CD4-positive, alpha-beta T cell treated with Interleukin-15 for 1 hour (primary cell): ENCODE results near the gene MICALL2.

Source experiments
- DNase-seq: peaks from one replicate; pipeline ENCODE4 v3.0.0-alpha.2; 2020

MICALL2 gene

GRCh38 chr7:1466524-1467271 is 7.4 kb upstream of the MICALL2 start:
- no peak for DNase-seq

- DNase-seq, result no peak
These were observed 5.4 kb upstream of the MICALL2 start for GRCh38 chr7:1464694-1465093.

- no peak for DNase-seq
These were observed 4.5 kb upstream of the MICALL2 start for GRCh38 chr7:1463676-1464223.

- DNase-seq, result no peak
These were observed 2.5 kb upstream of the MICALL2 start for GRCh38 chr7:1461646-1462375.

GRCh38 chr7:1460821-1461645 is 1.8 kb upstream of the MICALL2 start:
- DNase-seq, result no peak

GRCh38 chr7:1459920-1460820 is 900 bp upstream of the MICALL2 start:
- DNase-seq, result no peak

GRCh38 chr7:1459512-1459892 is 232 bp upstream of the MICALL2 start:
- DNase-seq, result peak; percentile 99

- DNase-seq, result no peak
These were observed 1.2 kb downstream of the MICALL2 start for GRCh38 chr7:1457949-1458682.

- no peak for DNase-seq
These were observed 2.0 kb downstream of the MICALL2 start for GRCh38 chr7:1457059-1457948.

GRCh38 chr7:1455955-1456354 is 3.3 kb downstream of the MICALL2 start:
- DNase-seq, result no peak

GRCh38 chr7:1455241-1455939 is 3.9 kb downstream of the MICALL2 start:
- no peak for DNase-seq

- no peak for DNase-seq
These were observed 4.7 kb downstream of the MICALL2 start for GRCh38 chr7:1454542-1454941.

GRCh38 chr7:1452205-1452604 is 7.1 kb downstream of the MICALL2 start:
- no peak for DNase-seq

GRCh38 chr7:1450987-1451386 is 8.3 kb downstream of the MICALL2 start:
- DNase-seq, result no peak

GRCh38 chr7:1450431-1450830 is 8.8 kb downstream of the MICALL2 start:
- no peak for DNase-seq

GRCh38 chr7:1449951-1450350 is 9.3 kb downstream of the MICALL2 start:
- DNase-seq, result no peak

- no peak for DNase-seq
These were observed 9.8 kb downstream of the MICALL2 start for GRCh38 chr7:1449501-1449900.

- DNase-seq, result no peak
These were observed 10.3 kb downstream of the MICALL2 start for GRCh38 chr7:1448958-1449357.

GRCh38 chr7:1447551-1448244 is 11.6 kb downstream of the MICALL2 start:
- no peak for DNase-seq
